IMR-90 (cell line): ENCODE data around the gene PLPP3. TPM values are rescaled to one million over a fixed set of nuclear protein-coding genes. Genes with fewer than 3 reads are reported as not detected.

ENCODE experiments used
- ATAC-seq: fragments of 200-7000 bp; cut with Tn5 transposase; 2 replicates; pipeline ENCODE4 v1.9.1; 2020; ENCODE audit warnings: low read depth, mild to moderate bottlenecking, moderate library complexity
- BruUV-seq: library from RNA; stranded (reverse); fragments of 400-500 nt; replicated peaks from 2 replicates; lab custom pipeline; 2021; lab: Mats Ljungman, UMichigan
- CTCF ChIA-PET: fragments of 300-600 bp; formaldehyde crosslinking; extraction: SDS; loops from one replicate; lab custom pipeline; 2021; ENCODE audit warnings: antibody characterized with exemption; lab: Yijun Ruan, JAX
- POLR2A ChIA-PET: fragments of 300-600 bp; sonication (Branson Sonifier 250); formaldehyde crosslinking; loops from one replicate; lab custom pipeline; 2022; ENCODE audit warnings: antibody characterized with exemption; ENCODE audit not compliant: unreplicated experiment; lab: Charles Lee
- DNase-seq: peaks from one replicate; pipeline ENCODE4 v3.0.0; 2013
- H2AFZ ChIP-seq: replicated peaks from 2 replicates; pipeline ENCODE3; 2013; ENCODE audit warnings: low read length, mild to moderate bottlenecking; ENCODE audit not compliant: poor library complexity
- H2AK5ac ChIP-seq: 2 replicates; pipeline ENCODE4 v1.6.1; 2013; ENCODE audit warnings: low read depth, low read length, inconsistent platforms
- H2AK9ac ChIP-seq: replicated peaks from 2 replicates; pipeline ENCODE3; 2013; ENCODE audit warnings: mild to moderate bottlenecking, low read depth, low read length, moderate library complexity; ENCODE audit not compliant: poor library complexity
- H2BK120ac ChIP-seq: 2 replicates; pipeline ENCODE4 v1.6.1; 2013; ENCODE audit warnings: low read depth, low read length, inconsistent platforms
- H2BK15ac ChIP-seq: 3 replicates; pipeline ENCODE4 v1.6.1; 2013; ENCODE audit warnings: low read depth, low read length, inconsistent platforms
- H2BK20ac ChIP-seq: 2 replicates; pipeline ENCODE4 v1.6.1; 2013; ENCODE audit warnings: low read depth, mild to moderate bottlenecking, inconsistent platforms, low read length, moderate library complexity
- H2BK5ac ChIP-seq: 2 replicates; pipeline ENCODE4 v1.6.1; 2013; ENCODE audit warnings: mild to moderate bottlenecking, low read depth, low read length, inconsistent platforms; ENCODE audit not compliant: poor library complexity, severe bottlenecking
- H3K14ac ChIP-seq: replicated peaks from 2 replicates; pipeline ENCODE4 v1.6.1; 2013; ENCODE audit warnings: low read depth, low read length, inconsistent platforms
- H3K18ac ChIP-seq: 2 replicates; pipeline ENCODE4 v1.6.1; 2013; ENCODE audit warnings: low read depth, low read length, control low read depth
- H3K23ac ChIP-seq: 2 replicates; pipeline ENCODE4 v1.6.1; 2013; ENCODE audit warnings: low read depth, low read length, inconsistent platforms
- H3K27ac ChIP-seq: 2 replicates; pipeline ENCODE4 v1.5.1; 2013; ENCODE audit warnings: mild to moderate bottlenecking, control low read depth, low read length; ENCODE audit not compliant: insufficient read depth
- H3K27me3 ChIP-seq: 2 replicates; pipeline ENCODE4 v1.6.1; 2013; ENCODE audit warnings: low read length; ENCODE audit not compliant: control insufficient read depth, insufficient read depth
- H3K36me3 ChIP-seq: 2 replicates; pipeline ENCODE4 v1.6.1; 2013; ENCODE audit warnings: low read length, mixed read lengths; ENCODE audit not compliant: control insufficient read depth, insufficient read depth
- H3K4ac ChIP-seq: 2 replicates; pipeline ENCODE4 v1.6.1; 2013; ENCODE audit warnings: low read depth, low read length, inconsistent platforms
- H3K4me1 ChIP-seq: 2 replicates; pipeline ENCODE4 v1.6.1; 2013; ENCODE audit warnings: low read length, mixed read lengths; ENCODE audit not compliant: control insufficient read depth, insufficient read depth
- H3K4me2 ChIP-seq: 2 replicates; pipeline ENCODE4 v1.6.1; 2013; ENCODE audit warnings: low read depth, mild to moderate bottlenecking, control low read depth, low read length, moderate library complexity
- H3K4me3 ChIP-seq: 2 replicates; pipeline ENCODE4 v1.5.1; 2013; ENCODE audit warnings: low read depth, mild to moderate bottlenecking, control low read depth, low read length, moderate library complexity; ENCODE audit not compliant: insufficient read depth
- H3K56ac ChIP-seq: 2 replicates; pipeline ENCODE4 v1.6.1; 2013; ENCODE audit warnings: low read length, inconsistent platforms; ENCODE audit not compliant: insufficient read depth; ENCODE audit errors: extremely low read depth
- H3K79me1 ChIP-seq, 2 experiments: 2 replicates each; pipeline ENCODE4 v1.6.1; 2013; ENCODE audit warnings: low read length in 2 of 2, inconsistent platforms in 1 of 2, low read depth in 1 of 2
- H3K9ac ChIP-seq: 2 replicates; pipeline ENCODE4 v1.6.1; 2013; ENCODE audit warnings: low read depth, low read length, control low read depth
- H3K9me1 ChIP-seq: 2 replicates; pipeline ENCODE4 v1.6.1; 2013; ENCODE audit warnings: low read length, inconsistent platforms; ENCODE audit not compliant: insufficient read depth
- H3K9me3 ChIP-seq: 2 replicates; pipeline ENCODE4 v1.6.1; 2013; ENCODE audit warnings: low read length; ENCODE audit not compliant: control insufficient read depth, insufficient read depth
- H4K20me1 ChIP-seq: 2 replicates; pipeline ENCODE4 v1.6.1; 2013; ENCODE audit warnings: low read length, inconsistent platforms; ENCODE audit not compliant: insufficient read depth
- H4K5ac ChIP-seq: 2 replicates; pipeline ENCODE4 v1.6.1; 2013; ENCODE audit warnings: mild to moderate bottlenecking, low read depth, low read length, control low read depth
- H4K8ac ChIP-seq, 2 experiments: 2 replicates each; pipeline ENCODE4 v1.6.1; 2013; ENCODE audit warnings: low read depth in 2 of 2, low read length in 2 of 2, control low read depth in 1 of 2, inconsistent platforms in 1 of 2
- H4K91ac ChIP-seq: 2 replicates; pipeline ENCODE4 v1.6.1; 2013; ENCODE audit warnings: low read depth, low read length, inconsistent platforms; ENCODE audit not compliant: insufficient read depth
- ELK1 ChIP-seq: fragments of 150-350 bp; IDR thresholded peaks from 2 replicates; pipeline ENCODE4 v1.6.1; 2016; ENCODE audit warnings: low read depth, mild to moderate bottlenecking, low read length, moderate library complexity, borderline replicate concordance
- NFE2L2 ChIP-seq: fragments of 150-350 bp; IDR thresholded peaks from 2 replicates; pipeline ENCODE4 v1.6.1; 2016; ENCODE audit warnings: low read depth, mild to moderate bottlenecking, low read length
- WGBS, 2 experiments: methylation state at CpG; one replicate each; pipeline versions ENCODE4 v1.1.5 to v1.1.7; 2013; ENCODE audit warnings: missing lambda C conversion rate in 2 of 2; ENCODE audit not compliant: insufficient read length in 1 of 2; ENCODE audit errors: extremely low coverage in 2 of 2; 5-methylcytosine and 5-hydroxymethylcytosine counted together
- dilution Hi-C: fragments of 300-500 bp; cut with HindIII; formaldehyde crosslinking; loops from one replicate; pipeline ENCODE4 v1.14.3; 2018; ENCODE audit warnings: low sequenced_read_pairs; ENCODE audit not compliant: unreplicated experiment
- in situ Hi-C: fragments of 300-500 bp; cut with MboI; formaldehyde crosslinking; loops from 3 replicates; pipeline ENCODE4 v1.14.3; 2019; ENCODE audit warnings: low sequenced_read_pairs, inconsistent platforms, mixed read lengths
- intact Hi-C: fragments of 100-400 bp; cut with micrococcal nuclease; formaldehyde crosslinking; loops from 2 replicates; pipeline ENCODE4 v1.10.0; 2022
- polyA plus RNA-seq, 3 experiments: library from polyadenylated mRNA; depleted of rRNA; stranded (reverse); fragments of >200 nt; gene quantifications; 2 replicates each; pipeline ENCODE4 v1.2.3, GENCODE V29; 2012; ENCODE audit warnings: low replicate concordance in 1 of 3
- total RNA-seq: library from RNA; depleted of rRNA; stranded (reverse); fragments of >200 nt; gene quantifications from 2 replicates; pipeline ENCODE4 v1.2.3, GENCODE V29; 2012
- TF ChIP-seq, protein P1 (sequence below): conservative IDR thresholded peaks from 2 replicates; pipeline ENCODE4 v1.5.1; 2012; ENCODE audit warnings: mild to moderate bottlenecking, low read depth, low read length, improper control_type of control experiment

PLPP3 gene
- total and polyA plus RNA-seq, 2 of the 4 experiments (the other 2 are of a cell fraction), result 49.9 to 56.6 TPM

GRCh38 chr1:56574794-56575193 is 4.6 kb downstream of the PLPP3 start:
- Histone ChIP-seq H2AK5ac (no peak overlapping the region), H3K27me3 (no peaks in the 10 kb centered on the region), H2BK5ac (no peak overlapping the region), H2AK9ac (no peak overlapping the region), H4K20me1 (peaks cover 84% of the 10 kb centered on the region), H3K56ac (no peak overlapping the region), H4K8ac (no peak overlapping the region), H4K5ac (no peak overlapping the region), H2BK15ac (no peak overlapping the region), H3K18ac (no peak overlapping the region), H2BK20ac (no peak overlapping the region), H3K9ac (no peak overlapping the region), H4K91ac (no peak overlapping the region), H3K9me3 (no peaks in the 10 kb centered on the region), H3K27ac (no peak overlapping the region), H3K36me3 (peaks cover 33% of the 10 kb centered on the region), H3K9me1 (peaks cover 5% of the 10 kb centered on the region), H3K4me2 (peak overlapping the region; percentile 74), H3K4ac (no peak overlapping the region), H3K14ac (no peak overlapping the region), H2BK120ac (no peak overlapping the region), H3K79me1 (peaks cover 24 to 72% of the 10 kb centered on the region in 2 experiments), H3K4me1 (peaks cover 18% of the 10 kb centered on the region), H3K23ac (0 out of 2 replicates have a peak overlapping the region, but pooled peaks have one; percentile 8), H2AFZ (no peak overlapping the region), H3K4me3 (peak overlapping the region; percentile 30; the same call in 1 of the 2 replicates)
- DNase-seq, result no peak
- in situ Hi-C loops (loop anchor here (10.0 kb wide), 1 partner anchor 840 kb away; no protein-coding TSS in a partner anchor), intact Hi-C loops (loop anchor here (5.0 to 10.0 kb wide), 8 partner anchors 62 to 742 kb away; no protein-coding TSS in a partner anchor), dilution Hi-C loops (loop anchor here (25.0 kb wide), 1 partner anchor 1287 kb away; no protein-coding TSS in a partner anchor)
- no CpG with 5 or more reads among the region's 4 CpGs for WGBS, 2 experiments
- CTCF ChIA-PET, result interaction anchor here (0.6 to 1.1 kb wide), 2 partner anchors 519 to 1294 kb away, joined by 3 read pairs; no protein-coding TSS in a partner anchor
- BruUV-seq, result no TSS peak
- POLR2A ChIA-PET, result no interaction called here
- TF ChIP-seq, protein P1, sequence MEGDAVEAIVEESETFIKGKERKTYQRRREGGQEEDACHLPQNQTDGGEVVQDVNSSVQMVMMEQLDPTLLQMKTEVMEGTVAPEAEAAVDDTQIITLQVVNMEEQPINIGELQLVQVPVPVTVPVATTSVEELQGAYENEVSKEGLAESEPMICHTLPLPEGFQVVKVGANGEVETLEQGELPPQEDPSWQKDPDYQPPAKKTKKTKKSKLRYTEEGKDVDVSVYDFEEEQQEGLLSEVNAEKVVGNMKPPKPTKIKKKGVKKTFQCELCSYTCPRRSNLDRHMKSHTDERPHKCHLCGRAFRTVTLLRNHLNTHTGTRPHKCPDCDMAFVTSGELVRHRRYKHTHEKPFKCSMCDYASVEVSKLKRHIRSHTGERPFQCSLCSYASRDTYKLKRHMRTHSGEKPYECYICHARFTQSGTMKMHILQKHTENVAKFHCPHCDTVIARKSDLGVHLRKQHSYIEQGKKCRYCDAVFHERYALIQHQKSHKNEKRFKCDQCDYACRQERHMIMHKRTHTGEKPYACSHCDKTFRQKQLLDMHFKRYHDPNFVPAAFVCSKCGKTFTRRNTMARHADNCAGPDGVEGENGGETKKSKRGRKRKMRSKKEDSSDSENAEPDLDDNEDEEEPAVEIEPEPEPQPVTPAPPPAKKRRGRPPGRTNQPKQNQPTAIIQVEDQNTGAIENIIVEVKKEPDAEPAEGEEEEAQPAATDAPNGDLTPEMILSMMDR, result no peak
- TF ChIP-seq ELK1 (no peak), NFE2L2 (no peak)
- no peak for ATAC-seq
